ENCODE results near the gene EXOC1.

GRCh38 chr4:55851885-55852284 is 1.6 kb upstream of the EXOC1 start:
- TF ChIP-seq CTCF (IDR thresholded peaks at IDR 0.05; ENCODE audit: low read depth, low read length) = no peak
- no peak for TF ChIP-seq MAX (IDR thresholded peaks at IDR 0.05; ENCODE audit: low read depth, low read length)
